Measurements from ENCODE around the gene CCDC146. TPM values are rescaled to one million over a fixed set of nuclear protein-coding genes. Genes with fewer than 3 reads are reported as not detected.

The CCDC146 gene
- total and polyA plus RNA-seq, 2 experiments from 2014 or later: 1.9 to 4.0 TPM

DNA sequence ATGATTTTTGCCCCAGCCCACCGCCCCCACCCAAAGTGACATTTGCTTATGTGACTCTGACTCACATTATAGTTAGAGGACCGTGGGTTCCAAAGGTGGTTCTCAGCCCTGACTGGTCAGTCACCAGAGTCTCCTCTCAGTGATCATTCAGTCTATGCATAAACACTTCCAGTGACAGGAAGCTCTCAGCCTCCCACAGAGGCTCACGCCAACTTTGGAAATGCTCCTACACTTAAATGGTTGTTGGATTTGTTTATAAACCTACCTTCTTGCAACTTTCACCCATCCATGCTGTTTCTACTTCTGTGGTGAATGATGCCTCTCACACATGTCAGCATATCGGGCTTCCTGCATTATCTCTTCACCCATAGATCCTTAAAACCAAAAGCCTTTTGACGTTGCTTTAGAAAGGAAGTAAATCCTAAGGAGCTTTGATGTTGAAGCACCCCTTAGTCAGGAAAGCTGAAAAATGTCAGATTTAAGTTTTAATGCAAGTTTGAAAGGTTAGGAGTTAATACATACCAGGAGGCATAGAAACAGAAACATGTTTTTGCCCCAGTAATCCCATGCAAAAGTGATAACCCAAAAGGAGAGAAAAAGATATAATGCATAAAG, 123.7 kb downstream of the CCDC146 start:
- no peak overlapping the region for H3K4me2 ChIP-seq
- H3K36me3 ChIP-seq (replicated peaks; ENCODE audit: insufficient read depth, low read depth): no peaks in the 10 kb centered on the region
- no peaks in the 10 kb centered on the region for H3K4me1 ChIP-seq (ENCODE audit: insufficient read depth)
- H3K9me2 ChIP-seq (replicated peaks; ENCODE audit: insufficient read depth): no peaks in the 10 kb centered on the region
- H3K27ac ChIP-seq: no peak overlapping the region
- no peak overlapping the region for H2AFZ ChIP-seq
- TF ChIP-seq EZH2phosphoT487 (IDR thresholded peaks at IDR 0.05; ENCODE audit: low read depth, severe bottlenecking, unreplicated experiment) (no peak), EZH2 (IDR thresholded peaks at IDR 0.05; ENCODE audit: borderline replicate concordance) (no peak)
- TF ChIP-seq, protein P1, sequence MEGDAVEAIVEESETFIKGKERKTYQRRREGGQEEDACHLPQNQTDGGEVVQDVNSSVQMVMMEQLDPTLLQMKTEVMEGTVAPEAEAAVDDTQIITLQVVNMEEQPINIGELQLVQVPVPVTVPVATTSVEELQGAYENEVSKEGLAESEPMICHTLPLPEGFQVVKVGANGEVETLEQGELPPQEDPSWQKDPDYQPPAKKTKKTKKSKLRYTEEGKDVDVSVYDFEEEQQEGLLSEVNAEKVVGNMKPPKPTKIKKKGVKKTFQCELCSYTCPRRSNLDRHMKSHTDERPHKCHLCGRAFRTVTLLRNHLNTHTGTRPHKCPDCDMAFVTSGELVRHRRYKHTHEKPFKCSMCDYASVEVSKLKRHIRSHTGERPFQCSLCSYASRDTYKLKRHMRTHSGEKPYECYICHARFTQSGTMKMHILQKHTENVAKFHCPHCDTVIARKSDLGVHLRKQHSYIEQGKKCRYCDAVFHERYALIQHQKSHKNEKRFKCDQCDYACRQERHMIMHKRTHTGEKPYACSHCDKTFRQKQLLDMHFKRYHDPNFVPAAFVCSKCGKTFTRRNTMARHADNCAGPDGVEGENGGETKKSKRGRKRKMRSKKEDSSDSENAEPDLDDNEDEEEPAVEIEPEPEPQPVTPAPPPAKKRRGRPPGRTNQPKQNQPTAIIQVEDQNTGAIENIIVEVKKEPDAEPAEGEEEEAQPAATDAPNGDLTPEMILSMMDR (IDR thresholded peaks at IDR 0.05; ENCODE audit: poor library complexity): no peak
- no peak overlapping the region for H3K4me3 ChIP-seq
- H4K20me1 ChIP-seq (ENCODE audit: insufficient read depth, poor library complexity, severe bottlenecking): no peaks in the 10 kb centered on the region
- no peak for DNase-seq (ENCODE audit: low spot score)
- WGBS (ENCODE audit: low lambda C conversion rate, missing lambda C conversion rate): 47% methylated on average over 5 of the region's 5 CpGs
- H3K27me3 ChIP-seq: no peaks in the 10 kb centered on the region
- no peaks in the 10 kb centered on the region for H3K9me3 ChIP-seq (ENCODE audit: low read depth)
- H3K79me2 ChIP-seq: no peaks in the 10 kb centered on the region

GRCh38 chr7:77247206-77247850, 124.9 kb downstream of the CCDC146 start:
- WGBS (ENCODE audit: low lambda C conversion rate, missing lambda C conversion rate): 36% methylated on average over 3 of the region's 3 CpGs
- H3K27me3 ChIP-seq: no peaks in the 10 kb centered on the region
- no peaks in the 10 kb centered on the region for H3K36me3 ChIP-seq (replicated peaks; ENCODE audit: insufficient read depth, low read depth)
- peak; percentile 82 for DNase-seq (ENCODE audit: low spot score)
- H3K79me2 ChIP-seq: no peaks in the 10 kb centered on the region
- no peaks in the 10 kb centered on the region for H3K9me2 ChIP-seq (replicated peaks; ENCODE audit: insufficient read depth)
- no peak overlapping the region for H3K4me3 ChIP-seq
- TF ChIP-seq, protein P1 (IDR thresholded peaks at IDR 0.05; ENCODE audit: poor library complexity): peak; percentile 81
- no peak for TF ChIP-seq EZH2 (IDR thresholded peaks at IDR 0.05; ENCODE audit: borderline replicate concordance)
- TF ChIP-seq EZH2phosphoT487 (IDR thresholded peaks at IDR 0.05; ENCODE audit: low read depth, severe bottlenecking, unreplicated experiment): no peak
- no peaks in the 10 kb centered on the region for H3K9me3 ChIP-seq (ENCODE audit: low read depth)
- no peak overlapping the region for H2AFZ ChIP-seq
- no peaks in the 10 kb centered on the region for H4K20me1 ChIP-seq (ENCODE audit: insufficient read depth, poor library complexity, severe bottlenecking)
- H3K4me1 ChIP-seq (ENCODE audit: insufficient read depth): no peaks in the 10 kb centered on the region
- no peak overlapping the region for H3K27ac ChIP-seq
- no peak overlapping the region for H3K4me2 ChIP-seq

- TF ChIP-seq, protein P1 (IDR thresholded peaks at IDR 0.05; ENCODE audit: poor library complexity): no peak
- TF ChIP-seq EZH2phosphoT487 (IDR thresholded peaks at IDR 0.05; ENCODE audit: low read depth, severe bottlenecking, unreplicated experiment) (no peak), EZH2 (IDR thresholded peaks at IDR 0.05; ENCODE audit: borderline replicate concordance) (no peak)
- Histone ChIP-seq H3K4me1 (ENCODE audit: insufficient read depth) (no peaks in the 10 kb centered on the region), H3K27me3 (no peaks in the 10 kb centered on the region), H3K36me3 (replicated peaks; ENCODE audit: insufficient read depth, low read depth) (no peaks in the 10 kb centered on the region), H3K9me2 (replicated peaks; ENCODE audit: insufficient read depth) (no peaks in the 10 kb centered on the region), H3K79me2 (no peaks in the 10 kb centered on the region), H4K20me1 (ENCODE audit: insufficient read depth, poor library complexity, severe bottlenecking) (no peaks in the 10 kb centered on the region), H3K4me2 (no peak overlapping the region), H3K27ac (no peak overlapping the region), H3K9me3 (ENCODE audit: low read depth) (no peaks in the 10 kb centered on the region), H3K4me3 (no peak overlapping the region), H2AFZ (no peak overlapping the region)
- no peak for DNase-seq (ENCODE audit: low spot score)
- WGBS (ENCODE audit: low lambda C conversion rate, missing lambda C conversion rate): 70% methylated on average over 3 of the region's 3 CpGs
Observed at GRCh38 chr7:77248154-77248553, 125.7 kb downstream of the CCDC146 start.
